ENCODE data around the gene MYOCOS. TPM values are rescaled to one million over a fixed set of nuclear protein-coding genes. Genes with fewer than 3 reads are reported as not detected.

MYOCOS gene
- total and polyA plus RNA-seq, 2 donors (not counting 3 experiments of a cell fraction or from before 2014, with no cell fraction given) = not detected

- Histone ChIP-seq H3K27me3 (ENCODE audit: control insufficient read depth in 2 of 2, insufficient read depth in 2 of 2, low read length in 2 of 2) (no peaks in the 10 kb centered on the region), H2AFZ (ENCODE audit: low read depth, low read length) (no peak overlapping the region), H3K4me3 (replicated peaks in 1 of 3; ENCODE audit: insufficient read depth in 1 of 3, low read depth in 1 of 3, low read length in 3 of 3) (no peak overlapping the region), H3K9me3 (replicated peaks; ENCODE audit: control insufficient read depth, insufficient read depth, low read length) (no peaks in the 10 kb centered on the region), H3K36me3 (ENCODE audit: control insufficient read depth in 2 of 2, extremely low read depth in 1 of 2, insufficient read depth in 2 of 2, low read length in 2 of 2) (peaks cover 21 to 49% of the 10 kb centered on the region in 2 experiments), H4K20me1 (replicated peaks; ENCODE audit: control insufficient read depth, extremely low read depth, insufficient read depth, low read length) (peaks cover 2% of the 10 kb centered on the region), H3K79me2 (ENCODE audit: control insufficient read depth, insufficient read depth, low read length) (no peaks in the 10 kb centered on the region), H3K9ac (replicated peaks; ENCODE audit: extremely low read depth, insufficient read depth, low read length) (no peak overlapping the region), H3K4me2 (ENCODE audit: insufficient read depth, low read length) (no peak overlapping the region), H3K4me1 (ENCODE audit: control insufficient read depth, extremely low read depth, insufficient read depth, low read length) (no peaks in the 10 kb centered on the region), H3K27ac (ENCODE audit: insufficient read depth, low read depth, low read length) (no peak overlapping the region), H3K9me1 (replicated peaks; ENCODE audit: control insufficient read depth, extremely low read depth, insufficient read depth, low read length) (no peaks in the 10 kb centered on the region)
- TF ChIP-seq POLR2AphosphoS5 (IDR thresholded peaks at IDR 0.05; ENCODE audit: insufficient read depth, low read depth, low read length) (no peak), MAX (IDR thresholded peaks at IDR 0.05; ENCODE audit: insufficient read depth, insufficient read length) (no peak), POLR2A (IDR thresholded peaks at IDR 0.05; ENCODE audit: low read depth, low read length) (no peak), FOS (IDR thresholded peaks at IDR 0.05; ENCODE audit: borderline replicate concordance, insufficient read depth, low read length) (no peak), GATA2 (IDR thresholded peaks at IDR 0.05; ENCODE audit: insufficient read depth, insufficient read length, low read depth, low read length) (no peak)
- intact Hi-C loops (cut with micrococcal nuclease) (no loop called here), dilution Hi-C loops (cut with MboI; ENCODE audit: extremely low pct_ligation_motif_present, low sequenced_read_pairs) (no loop called here)
- POLR2A ChIA-PET = no interaction called here
- FAIRE-seq = no peak
- no peak for DNase-seq (ENCODE audit: low read depth, low spot score)
- CTCF ChIA-PET = no interaction called here
- no TSS peak for BruUV-seq (replicated peaks)
These were observed 40.8 kb upstream of the MYOCOS start for GRCh38 chr1:171581226-171581625.

DNA sequence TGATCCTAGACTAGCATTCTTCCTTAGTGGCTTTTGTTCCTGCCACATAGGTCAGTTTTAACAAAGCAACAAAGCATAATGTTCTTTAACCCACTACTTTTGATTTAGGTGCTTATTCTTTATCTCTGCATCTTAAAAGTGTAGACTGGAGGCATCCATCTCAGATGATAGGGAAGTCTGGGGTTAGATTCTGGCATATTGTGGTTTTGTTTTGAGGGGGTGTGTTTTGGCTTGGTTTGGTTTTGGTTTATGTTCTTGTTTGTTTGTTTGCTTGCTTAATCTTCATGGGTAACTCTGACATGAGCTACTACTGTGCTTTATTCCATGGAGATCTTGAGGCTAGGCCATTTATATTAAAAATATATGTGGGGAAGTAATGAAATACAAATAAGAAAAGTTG, 40.3 kb upstream of the MYOCOS start:
- peaks cover 18 to 48% of the 10 kb centered on the region in 2 experiments for H3K36me3 ChIP-seq (ENCODE audit: control insufficient read depth in 2 of 2, extremely low read depth in 1 of 2, insufficient read depth in 2 of 2, low read length in 2 of 2)
- H3K9me1 ChIP-seq (replicated peaks; ENCODE audit: control insufficient read depth, extremely low read depth, insufficient read depth, low read length) = no peaks in the 10 kb centered on the region
- H3K4me3 ChIP-seq (replicated peaks in 1 of 3; ENCODE audit: insufficient read depth in 1 of 3, low read depth in 1 of 3, low read length in 3 of 3) = no peak overlapping the region
- H3K27me3 ChIP-seq (ENCODE audit: control insufficient read depth in 2 of 2, insufficient read depth in 2 of 2, low read length in 2 of 2) = no peaks in the 10 kb centered on the region
- POLR2A ChIA-PET = no interaction called here
- no peaks in the 10 kb centered on the region for H3K9me3 ChIP-seq (replicated peaks; ENCODE audit: control insufficient read depth, insufficient read depth, low read length)
- no peak overlapping the region for H3K4me2 ChIP-seq (ENCODE audit: insufficient read depth, low read length)
- intact Hi-C loops (cut with micrococcal nuclease) = no loop called here
- H2AFZ ChIP-seq (ENCODE audit: low read depth, low read length) = no peak overlapping the region
- DNase-seq (ENCODE audit: low read depth, low spot score) (no peak), FAIRE-seq (no peak)
- no peaks in the 10 kb centered on the region for H3K79me2 ChIP-seq (ENCODE audit: control insufficient read depth, insufficient read depth, low read length)
- CTCF ChIA-PET = no interaction called here
- no peak overlapping the region for H3K9ac ChIP-seq (replicated peaks; ENCODE audit: extremely low read depth, insufficient read depth, low read length)
- dilution Hi-C loops (cut with MboI; ENCODE audit: extremely low pct_ligation_motif_present, low sequenced_read_pairs) = no loop called here
- H3K4me1 ChIP-seq (ENCODE audit: control insufficient read depth, extremely low read depth, insufficient read depth, low read length) = no peaks in the 10 kb centered on the region
- H3K27ac ChIP-seq (ENCODE audit: insufficient read depth, low read depth, low read length) = no peak overlapping the region
- H4K20me1 ChIP-seq (replicated peaks; ENCODE audit: control insufficient read depth, extremely low read depth, insufficient read depth, low read length) = peaks cover 2% of the 10 kb centered on the region
- no TSS peak for BruUV-seq (replicated peaks)
- TF ChIP-seq MAX (IDR thresholded peaks at IDR 0.05; ENCODE audit: insufficient read depth, insufficient read length) (no peak), JUN (IDR thresholded peaks at IDR 0.05; ENCODE audit: borderline replicate concordance, insufficient read depth, insufficient read length, low read depth) (no peak), FOS (IDR thresholded peaks at IDR 0.05; ENCODE audit: borderline replicate concordance, insufficient read depth, low read length) (no peak), CTCF (IDR thresholded peaks at IDR 0.05; ENCODE audit: extremely low read depth in 1 of 2, insufficient read depth in 1 of 2, low read depth in 1 of 2, low read length in 2 of 2) (no peak), GATA2 (IDR thresholded peaks at IDR 0.05; ENCODE audit: insufficient read depth, insufficient read length, low read depth, low read length) (no peak), EZH2 (IDR thresholded peaks at IDR 0.05; ENCODE audit: borderline replicate concordance, low read depth, low read length, severe bottlenecking) (no peak), MYC (IDR thresholded peaks at IDR 0.05; ENCODE audit: low read depth, low read length) (no peak), POLR2AphosphoS5 (IDR thresholded peaks at IDR 0.05; ENCODE audit: insufficient read depth, low read depth, low read length) (no peak), POLR2A (IDR thresholded peaks at IDR 0.05; ENCODE audit: low read depth, low read length) (no peak)
